Measurements from ENCODE around the gene ADAM10. TPM values are rescaled to one million over a fixed set of nuclear protein-coding genes. Genes with fewer than 3 reads are reported as not detected.

Gene ADAM10
- total and polyA plus RNA-seq, 5 donors from 2014 or later = 149 to 183 (median 156) TPM

DNA sequence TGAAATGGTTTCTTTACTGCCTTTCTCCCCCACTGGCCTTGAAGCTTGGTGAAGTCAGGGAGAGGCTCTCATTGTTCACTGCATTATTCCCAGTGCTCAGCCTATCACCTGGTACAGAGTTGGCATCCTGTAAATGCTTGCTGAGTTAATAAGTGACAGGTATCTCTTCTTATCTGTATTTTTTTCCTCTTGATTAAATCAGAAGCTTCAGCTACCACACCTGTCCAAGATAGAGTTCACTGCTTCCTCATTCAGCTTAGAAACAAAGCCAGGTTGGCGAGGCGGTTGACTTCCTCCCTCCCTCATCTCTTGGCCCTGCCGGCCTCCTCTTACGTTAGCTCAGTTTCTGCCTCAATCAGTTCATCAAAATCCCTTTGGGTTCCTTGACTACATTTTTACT lies 174.9 kb downstream of the ADAM10 start:
- ATAC-seq (ENCODE audit: low read depth in 2 of 2) (peak in 1 of 2 donors; percentile 45), DNase-seq (peak in 1 of 3 donors; percentile 54)
- Histone ChIP-seq H3K4me1 (ENCODE audit: control insufficient read depth, insufficient read depth, low read length, poor library complexity, severe bottlenecking) (peaks cover 5% of the 10 kb centered on the region), H3K4me3 (ENCODE audit: low read depth, low read length) (no peak overlapping the region), H3K9me3 (ENCODE audit: control insufficient read depth in 2 of 2, low read length in 2 of 2) (no peaks in the 10 kb centered on the region), H3K27ac (ENCODE audit: insufficient read depth, low read length, poor library complexity, severe bottlenecking) (no peak overlapping the region), H3K27me3 (ENCODE audit: control insufficient read depth, insufficient read depth, low read length) (no peaks in the 10 kb centered on the region), H3K36me3 (ENCODE audit: control insufficient read depth, insufficient read depth, low read length) (no peaks in the 10 kb centered on the region)
- Mint-ChIP-seq H3K36me3 (no peaks in the 10 kb centered on the region), H3K27ac (peak overlapping the region in 2 of 3 donors; percentile 52 to 59), H3K4me1 (peaks cover 4 to 19% (median 10%) of the 10 kb centered on the region in 4 donors), H3K9me3 (peaks cover 0 to 6% (median 1%) of the 10 kb centered on the region in 7 donors), H3K27me3 (no peaks in the 10 kb centered on the region), H3K4me3 (no peak overlapping the region)

DNA sequence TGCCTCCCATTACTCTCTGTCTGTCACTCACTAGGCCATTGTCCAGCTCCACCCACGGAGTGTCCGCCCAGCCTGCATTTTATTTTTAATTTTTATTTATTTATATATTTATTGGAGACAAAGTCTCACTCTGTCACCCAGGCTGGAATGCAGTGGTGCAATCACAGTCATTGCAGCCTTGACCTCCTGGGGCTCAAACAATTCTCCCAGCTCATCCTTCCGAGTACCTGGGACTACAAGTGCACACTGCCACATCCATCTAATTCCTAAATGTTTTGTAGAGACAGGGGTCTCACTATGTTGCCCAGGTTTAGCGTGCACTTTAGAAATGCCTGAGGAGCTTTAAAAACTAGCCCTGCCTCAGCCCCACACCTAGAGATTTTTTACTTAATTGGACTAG lies 176.2 kb downstream of the ADAM10 start:
- no peaks in the 10 kb centered on the region for H3K36me3 ChIP-seq (ENCODE audit: control insufficient read depth, insufficient read depth, low read length)
- H3K27ac ChIP-seq (ENCODE audit: insufficient read depth, low read length, poor library complexity, severe bottlenecking) = no peak overlapping the region
- Mint-ChIP-seq H3K36me3 (no peaks in the 10 kb centered on the region), H3K4me3 (no peak overlapping the region), H3K27ac (no peak overlapping the region), H3K4me1 (peaks cover 10 to 27% (median 17%) of the 10 kb centered on the region in 4 donors), H3K27me3 (no peaks in the 10 kb centered on the region), H3K9me3 (peaks cover 0 to 8% (median 2%) of the 10 kb centered on the region in 7 donors)
- H3K27me3 ChIP-seq (ENCODE audit: control insufficient read depth, insufficient read depth, low read length) = no peaks in the 10 kb centered on the region
- no peak for DNase-seq
- H3K9me3 ChIP-seq (ENCODE audit: control insufficient read depth in 2 of 2, low read length in 2 of 2) = no peaks in the 10 kb centered on the region
- H3K4me3 ChIP-seq (ENCODE audit: low read depth, low read length) = no peak overlapping the region
- no peak for ATAC-seq (ENCODE audit: low read depth in 2 of 2)
- peaks cover 6% of the 10 kb centered on the region for H3K4me1 ChIP-seq (ENCODE audit: control insufficient read depth, insufficient read depth, low read length, poor library complexity, severe bottlenecking)

DNA sequence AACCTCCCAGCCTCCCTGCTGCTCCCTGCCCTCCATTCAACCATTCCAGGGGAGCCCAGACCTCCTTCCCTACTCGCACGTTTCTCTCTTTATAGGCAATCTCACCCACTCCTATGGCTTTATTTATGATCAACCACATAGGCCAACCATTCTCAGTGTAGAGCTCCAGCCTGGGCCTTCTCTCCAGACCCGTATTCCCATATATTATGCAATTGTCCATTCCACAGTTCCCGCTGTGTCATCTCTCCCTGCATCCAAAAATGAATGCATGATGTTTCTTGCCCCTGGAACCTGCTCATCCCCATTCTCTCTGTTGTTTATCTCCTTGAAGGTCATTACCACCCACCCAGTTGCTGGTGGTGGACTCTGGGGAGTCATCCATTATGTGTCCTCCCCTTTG lies 177.0 kb downstream of the ADAM10 start:
- Histone ChIP-seq H3K4me1 (ENCODE audit: control insufficient read depth, insufficient read depth, low read length, poor library complexity, severe bottlenecking) (peaks cover 13% of the 10 kb centered on the region), H3K27ac (ENCODE audit: insufficient read depth, low read length, poor library complexity, severe bottlenecking) (no peak overlapping the region), H3K4me3 (ENCODE audit: low read depth, low read length) (no peak overlapping the region), H3K27me3 (ENCODE audit: control insufficient read depth, insufficient read depth, low read length) (no peaks in the 10 kb centered on the region), H3K9me3 (ENCODE audit: control insufficient read depth in 2 of 2, low read length in 2 of 2) (no peaks in the 10 kb centered on the region), H3K36me3 (ENCODE audit: control insufficient read depth, insufficient read depth, low read length) (no peaks in the 10 kb centered on the region)
- Mint-ChIP-seq H3K4me1 (peaks cover 11 to 32% (median 20%) of the 10 kb centered on the region in 4 donors), H3K36me3 (no peaks in the 10 kb centered on the region), H3K27me3 (no peaks in the 10 kb centered on the region), H3K9me3 (peaks cover 0 to 8% (median 1%) of the 10 kb centered on the region in 7 donors), H3K27ac (peak overlapping the region in 2 of 3 donors; percentile 59 to 91), H3K4me3 (no peak overlapping the region)
- DNase-seq (no peak), ATAC-seq (ENCODE audit: low read depth in 2 of 2) (no peak)

DNA sequence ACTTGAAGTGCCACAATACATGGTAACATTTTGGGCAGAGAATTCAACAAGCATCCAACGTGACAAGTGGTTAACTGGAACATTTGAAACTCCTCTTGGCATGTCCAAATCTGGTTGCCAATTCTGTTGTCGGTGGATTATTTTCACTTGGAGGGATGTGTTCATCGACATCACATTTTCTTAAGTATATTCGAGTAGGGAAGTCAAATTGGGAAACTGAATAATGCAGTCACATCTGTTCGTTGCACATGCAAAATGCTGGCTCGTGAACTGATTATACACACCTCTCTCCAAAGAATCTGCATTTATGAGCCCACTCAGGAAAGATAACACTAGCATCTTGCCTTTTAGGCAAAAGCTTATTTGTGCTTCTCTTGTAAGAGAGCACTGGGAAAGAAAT lies 178.0 kb downstream of the ADAM10 start:
- no peak overlapping the region for H3K27ac ChIP-seq (ENCODE audit: insufficient read depth, low read length, poor library complexity, severe bottlenecking)
- ATAC-seq (ENCODE audit: low read depth in 2 of 2) (no peak), DNase-seq (no peak)
- peak overlapping the region in 1 of 3 donors; percentile 23 for H3K27ac Mint-ChIP-seq
- no peaks in the 10 kb centered on the region for H3K27me3 ChIP-seq (ENCODE audit: control insufficient read depth, insufficient read depth, low read length)
- H3K4me1 ChIP-seq (ENCODE audit: control insufficient read depth, insufficient read depth, low read length, poor library complexity, severe bottlenecking) = peaks cover 13% of the 10 kb centered on the region
- no peaks in the 10 kb centered on the region for H3K36me3 ChIP-seq (ENCODE audit: control insufficient read depth, insufficient read depth, low read length)
- no peaks in the 10 kb centered on the region for H3K36me3 Mint-ChIP-seq
- no peaks in the 10 kb centered on the region for H3K9me3 ChIP-seq (ENCODE audit: control insufficient read depth in 2 of 2, low read length in 2 of 2)
- peaks cover 11 to 33% (median 21%) of the 10 kb centered on the region in 4 donors for H3K4me1 Mint-ChIP-seq
- no peaks in the 10 kb centered on the region for H3K27me3 Mint-ChIP-seq
- peaks cover 0 to 8% (median 1%) of the 10 kb centered on the region in 7 donors for H3K9me3 Mint-ChIP-seq
- H3K4me3 ChIP-seq (ENCODE audit: low read depth, low read length) = no peak overlapping the region
- H3K4me3 Mint-ChIP-seq = no peak overlapping the region

DNA sequence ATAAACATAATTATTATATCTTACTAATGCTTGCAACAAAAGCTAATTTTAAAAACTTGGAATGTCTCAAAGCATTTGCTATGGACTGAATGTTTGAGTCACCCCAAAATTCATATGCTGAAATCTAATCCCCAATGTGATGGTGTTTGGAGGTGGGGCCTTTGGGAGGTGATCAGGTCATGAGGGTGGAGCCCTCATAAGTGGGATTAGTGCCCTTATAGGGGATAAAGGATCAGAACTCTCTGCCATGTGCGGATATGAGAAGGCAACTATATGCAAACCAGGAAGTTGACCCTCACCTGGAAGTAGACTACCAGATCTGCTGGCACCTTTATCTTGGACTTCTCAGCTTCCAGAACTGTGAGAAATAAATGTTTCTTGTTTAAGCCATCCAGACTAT lies 180.1 kb downstream of the ADAM10 start:
- Histone ChIP-seq H3K27ac (ENCODE audit: insufficient read depth, low read length, poor library complexity, severe bottlenecking) (no peak overlapping the region), H3K9me3 (ENCODE audit: control insufficient read depth in 2 of 2, low read length in 2 of 2) (no peaks in the 10 kb centered on the region), H3K36me3 (ENCODE audit: control insufficient read depth, insufficient read depth, low read length) (no peaks in the 10 kb centered on the region), H3K4me1 (ENCODE audit: control insufficient read depth, insufficient read depth, low read length, poor library complexity, severe bottlenecking) (peaks cover 9% of the 10 kb centered on the region), H3K4me3 (ENCODE audit: low read depth, low read length) (no peak overlapping the region), H3K27me3 (ENCODE audit: control insufficient read depth, insufficient read depth, low read length) (no peaks in the 10 kb centered on the region)
- H3K27ac Mint-ChIP-seq = peak overlapping the region in 1 of 3 donors; percentile 21
- H3K27me3 Mint-ChIP-seq = peaks cover 5% of the 10 kb centered on the region
- no peak overlapping the region for H3K4me3 Mint-ChIP-seq
- no peaks in the 10 kb centered on the region for H3K36me3 Mint-ChIP-seq
- H3K9me3 Mint-ChIP-seq = peaks cover 0 to 8% (median 1%) of the 10 kb centered on the region in 7 donors
- peaks cover 9 to 21% (median 16%) of the 10 kb centered on the region in 4 donors for H3K4me1 Mint-ChIP-seq
- DNase-seq = no peak
- ATAC-seq (ENCODE audit: low read depth in 2 of 2) = no peak

DNA sequence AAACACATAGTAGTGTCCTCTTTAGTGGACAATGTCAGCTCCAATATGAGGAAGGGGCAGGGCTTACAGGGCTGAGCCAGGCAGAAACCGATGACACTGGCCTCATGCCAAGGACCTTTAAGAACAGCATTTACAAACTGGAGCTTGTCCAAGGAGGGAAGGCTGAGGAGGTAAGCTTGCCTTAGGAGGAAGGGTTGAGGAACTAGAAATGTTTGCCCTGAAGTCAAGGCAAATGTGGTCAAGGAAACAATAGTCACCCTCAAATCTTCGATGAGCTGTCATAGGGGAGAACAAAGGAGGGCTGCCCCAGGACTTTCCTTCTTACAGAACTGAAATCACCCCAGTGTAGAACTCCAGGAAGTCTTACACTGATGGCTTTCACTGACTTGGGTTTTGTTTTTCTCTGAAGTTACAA lies 181.3 kb downstream of the ADAM10 start:
- Histone ChIP-seq H3K27ac (ENCODE audit: insufficient read depth, low read length, poor library complexity, severe bottlenecking) (no peak overlapping the region), H3K27me3 (ENCODE audit: control insufficient read depth, insufficient read depth, low read length) (no peaks in the 10 kb centered on the region), H3K4me3 (ENCODE audit: low read depth, low read length) (peak overlapping the region; percentile 42), H3K9me3 (ENCODE audit: control insufficient read depth in 2 of 2, low read length in 2 of 2) (no peaks in the 10 kb centered on the region), H3K4me1 (ENCODE audit: control insufficient read depth, insufficient read depth, low read length, poor library complexity, severe bottlenecking) (peaks cover 8% of the 10 kb centered on the region), H3K36me3 (ENCODE audit: control insufficient read depth, insufficient read depth, low read length) (no peaks in the 10 kb centered on the region)
- peak overlapping the region; percentile 22 to 67 (median 37) for H3K27ac Mint-ChIP-seq
- H3K36me3 Mint-ChIP-seq = no peaks in the 10 kb centered on the region
- ATAC-seq (ENCODE audit: low read depth in 2 of 2) (peak; percentile 46 to 64), DNase-seq (peak in 2 of 3 donors; percentile 3 to 69)
- H3K9me3 Mint-ChIP-seq = peaks cover 0 to 8% (median 1%) of the 10 kb centered on the region in 7 donors
- peak overlapping the region in 3 of 4 donors; percentile 2 to 47 (median 7) for H3K4me3 Mint-ChIP-seq
- H3K4me1 Mint-ChIP-seq = peaks cover 9 to 18% (median 13%) of the 10 kb centered on the region in 4 donors
- peaks cover 5% of the 10 kb centered on the region for H3K27me3 Mint-ChIP-seq

DNA sequence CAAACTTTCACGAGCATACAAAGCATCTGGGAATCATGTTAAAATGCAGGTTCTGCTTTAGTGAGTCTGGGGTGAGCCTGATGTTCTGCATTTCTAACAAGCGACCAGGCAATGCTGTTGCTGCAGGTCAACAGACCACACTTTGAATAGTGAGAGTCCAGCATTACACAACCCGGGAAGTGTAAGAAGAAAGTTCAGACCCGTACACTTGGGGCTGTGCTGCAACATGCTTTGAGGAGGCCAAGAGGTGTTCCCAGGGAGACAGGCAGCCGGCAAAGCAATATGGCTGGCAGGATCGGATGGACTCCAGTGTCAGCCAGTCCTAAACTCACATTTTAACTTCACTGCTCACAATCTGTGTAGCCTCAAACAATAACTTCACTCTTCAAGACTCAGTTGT lies 183.5 kb downstream of the ADAM10 start:
- no peaks in the 10 kb centered on the region for H3K36me3 Mint-ChIP-seq

DNA sequence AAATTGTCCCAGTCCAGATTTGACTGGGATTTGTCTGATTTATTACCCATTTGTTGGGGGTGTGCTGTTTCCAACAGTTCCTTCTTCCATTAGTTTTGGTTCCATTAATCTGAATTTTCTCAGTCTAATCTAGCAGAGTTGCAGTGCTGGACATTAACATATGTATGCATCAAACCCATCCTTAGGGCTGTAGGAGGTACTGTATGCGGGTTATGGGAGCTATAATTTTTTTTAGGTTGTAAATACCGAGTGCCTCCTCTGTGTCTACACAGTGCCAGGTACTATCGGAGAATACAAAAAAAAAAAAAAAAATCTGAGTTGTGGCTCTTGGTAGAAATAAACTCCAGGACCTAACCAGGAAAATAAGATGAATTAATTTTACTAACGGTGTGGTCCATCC lies 183.9 kb downstream of the ADAM10 start:
- no peaks in the 10 kb centered on the region for H3K36me3 ChIP-seq (ENCODE audit: control insufficient read depth, insufficient read depth, low read length)
- Mint-ChIP-seq H3K4me3 (no peak overlapping the region), H3K9me3 (peaks cover 0 to 8% (median 1%) of the 10 kb centered on the region in 7 donors), H3K27me3 (peaks cover 5% of the 10 kb centered on the region), H3K36me3 (no peaks in the 10 kb centered on the region), H3K27ac (peak overlapping the region in 1 of 3 donors; percentile 68), H3K4me1 (peaks cover 9 to 16% (median 13%) of the 10 kb centered on the region in 4 donors)
- no peaks in the 10 kb centered on the region for H3K9me3 ChIP-seq (ENCODE audit: control insufficient read depth in 2 of 2, low read length in 2 of 2)
- no peak for ATAC-seq (ENCODE audit: low read depth in 2 of 2)
- H3K27me3 ChIP-seq (ENCODE audit: control insufficient read depth, insufficient read depth, low read length) = no peaks in the 10 kb centered on the region
- H3K4me1 ChIP-seq (ENCODE audit: control insufficient read depth, insufficient read depth, low read length, poor library complexity, severe bottlenecking) = peaks cover 8% of the 10 kb centered on the region
- DNase-seq = no peak
- no peak overlapping the region for H3K27ac ChIP-seq (ENCODE audit: insufficient read depth, low read length, poor library complexity, severe bottlenecking)
- no peak overlapping the region for H3K4me3 ChIP-seq (ENCODE audit: low read depth, low read length)

More for the DNA sequence above, 183.5 kb downstream of the ADAM10 start:
- Histone ChIP-seq H3K36me3 (ENCODE audit: control insufficient read depth, insufficient read depth, low read length) (no peaks in the 10 kb centered on the region), H3K27me3 (ENCODE audit: control insufficient read depth, insufficient read depth, low read length) (no peaks in the 10 kb centered on the region), H3K4me1 (ENCODE audit: control insufficient read depth, insufficient read depth, low read length, poor library complexity, severe bottlenecking) (peaks cover 8% of the 10 kb centered on the region), H3K27ac (ENCODE audit: insufficient read depth, low read length, poor library complexity, severe bottlenecking) (no peak overlapping the region), H3K4me3 (ENCODE audit: low read depth, low read length) (no peak overlapping the region), H3K9me3 (ENCODE audit: control insufficient read depth in 2 of 2, low read length in 2 of 2) (no peaks in the 10 kb centered on the region)
- DNase-seq = no peak
- peaks cover 5% of the 10 kb centered on the region for H3K27me3 Mint-ChIP-seq
- peak overlapping the region in 2 of 3 donors; percentile 26 to 68 for H3K27ac Mint-ChIP-seq
- peaks cover 9 to 16% (median 13%) of the 10 kb centered on the region in 4 donors for H3K4me1 Mint-ChIP-seq
- peaks cover 0 to 8% (median 1%) of the 10 kb centered on the region in 7 donors for H3K9me3 Mint-ChIP-seq
- no peak for ATAC-seq (ENCODE audit: low read depth in 2 of 2)
- H3K4me3 Mint-ChIP-seq = no peak overlapping the region
